GM12874 (cell line): ENCODE data around the gene TRDMT1.

Experiments
- TF ChIP-seq, protein P1 (sequence below): IDR thresholded peaks from 2 replicates; pipeline ENCODE4 v1.5.1; 2011; ENCODE audit warnings: low read depth, mild to moderate bottlenecking, control low read depth, low read length, moderate library complexity; ENCODE audit not compliant: insufficient read depth

The TRDMT1 gene

DNA sequence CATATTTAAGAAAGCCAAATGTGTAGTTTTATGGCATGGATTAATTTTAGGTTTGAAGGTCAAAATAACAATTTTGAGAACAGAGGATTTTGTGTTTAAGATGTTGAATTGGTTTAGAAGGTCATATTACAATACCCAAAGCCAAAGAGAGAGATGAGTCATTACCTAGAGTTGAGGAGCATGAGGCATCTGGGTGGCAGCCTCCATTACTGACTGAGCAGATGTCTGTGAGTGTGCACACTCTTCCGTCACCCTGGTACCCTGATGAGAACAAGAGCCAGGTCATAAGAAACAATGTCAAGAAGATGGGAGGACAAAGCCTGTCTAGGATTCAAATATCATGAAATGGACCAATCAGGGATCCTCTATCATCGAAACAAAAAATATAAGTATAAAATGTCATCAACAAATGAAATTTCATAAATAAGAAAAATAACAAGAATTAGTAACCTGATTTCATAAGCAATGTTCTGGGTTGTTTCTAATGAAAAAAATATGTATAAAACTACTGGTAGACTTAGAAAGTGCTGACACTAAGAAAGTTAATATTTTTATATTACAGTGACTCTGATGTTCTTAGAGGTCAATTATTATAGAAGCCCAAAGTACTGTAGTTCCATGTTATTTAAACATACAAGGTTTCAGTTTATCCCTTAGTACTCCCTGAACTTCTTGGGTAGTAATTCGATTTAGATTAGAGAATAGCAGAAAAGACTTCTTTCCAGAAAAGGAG is 91.8 kb downstream of the TRDMT1 start:
- TF ChIP-seq, protein P1, sequence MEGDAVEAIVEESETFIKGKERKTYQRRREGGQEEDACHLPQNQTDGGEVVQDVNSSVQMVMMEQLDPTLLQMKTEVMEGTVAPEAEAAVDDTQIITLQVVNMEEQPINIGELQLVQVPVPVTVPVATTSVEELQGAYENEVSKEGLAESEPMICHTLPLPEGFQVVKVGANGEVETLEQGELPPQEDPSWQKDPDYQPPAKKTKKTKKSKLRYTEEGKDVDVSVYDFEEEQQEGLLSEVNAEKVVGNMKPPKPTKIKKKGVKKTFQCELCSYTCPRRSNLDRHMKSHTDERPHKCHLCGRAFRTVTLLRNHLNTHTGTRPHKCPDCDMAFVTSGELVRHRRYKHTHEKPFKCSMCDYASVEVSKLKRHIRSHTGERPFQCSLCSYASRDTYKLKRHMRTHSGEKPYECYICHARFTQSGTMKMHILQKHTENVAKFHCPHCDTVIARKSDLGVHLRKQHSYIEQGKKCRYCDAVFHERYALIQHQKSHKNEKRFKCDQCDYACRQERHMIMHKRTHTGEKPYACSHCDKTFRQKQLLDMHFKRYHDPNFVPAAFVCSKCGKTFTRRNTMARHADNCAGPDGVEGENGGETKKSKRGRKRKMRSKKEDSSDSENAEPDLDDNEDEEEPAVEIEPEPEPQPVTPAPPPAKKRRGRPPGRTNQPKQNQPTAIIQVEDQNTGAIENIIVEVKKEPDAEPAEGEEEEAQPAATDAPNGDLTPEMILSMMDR: no peak

DNA sequence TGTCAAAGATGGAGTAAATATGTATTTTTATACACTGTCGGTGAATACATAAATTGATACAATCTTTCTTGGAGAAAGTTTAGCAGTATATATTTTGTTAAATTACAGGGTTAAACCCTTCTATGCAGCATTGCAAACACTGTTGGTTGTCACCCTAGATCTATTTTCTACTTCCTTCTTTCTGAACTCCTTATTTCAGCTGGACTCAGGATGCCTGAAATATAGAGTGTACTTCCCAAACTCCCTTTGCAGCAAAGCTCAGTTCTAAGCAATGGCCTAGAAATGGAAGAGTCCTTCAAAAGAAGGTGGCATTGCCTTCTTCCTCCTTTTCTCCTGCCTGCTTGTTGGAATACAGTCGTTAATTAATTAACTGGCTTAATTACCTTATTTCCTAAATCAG is 92.4 kb downstream of the TRDMT1 start:
- TF ChIP-seq, protein P1: no peak

DNA sequence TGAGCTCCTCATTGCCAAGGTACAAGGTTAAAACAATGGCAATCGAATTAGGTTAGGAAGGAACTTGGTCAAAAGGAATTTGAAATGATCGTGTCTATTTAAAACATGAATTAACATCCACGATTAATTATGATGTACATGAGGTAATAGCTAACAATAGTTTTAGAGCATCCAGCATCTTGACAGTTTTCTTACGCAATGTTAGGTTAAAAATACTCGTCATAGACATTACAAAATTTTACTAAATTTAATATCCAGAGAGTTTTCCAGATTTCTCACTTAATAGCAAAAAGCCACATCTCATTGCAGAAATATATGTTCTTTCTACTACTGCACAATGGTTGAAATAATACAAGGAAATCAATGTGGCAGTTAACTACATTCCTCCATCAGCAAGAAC is 94.5 kb downstream of the TRDMT1 start:
- TF ChIP-seq, protein P1: no peak

DNA sequence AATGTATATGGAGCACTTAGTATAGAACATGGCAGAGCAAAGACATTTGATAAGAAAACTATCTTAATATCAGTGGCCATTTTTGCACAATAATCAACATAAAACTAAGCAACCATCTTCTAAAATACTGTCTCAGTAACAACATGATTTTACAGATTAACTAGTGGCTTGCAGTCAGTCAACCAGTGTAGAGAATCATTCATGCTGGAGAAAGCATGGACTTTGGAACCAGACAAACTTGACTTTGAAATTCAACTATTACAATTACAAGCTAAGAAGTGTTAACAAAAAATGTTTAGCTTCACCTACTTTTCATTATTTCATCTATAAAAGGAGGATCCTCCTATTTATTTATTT is 99.6 kb downstream of the TRDMT1 start:
- TF ChIP-seq, protein P1: no peak

DNA sequence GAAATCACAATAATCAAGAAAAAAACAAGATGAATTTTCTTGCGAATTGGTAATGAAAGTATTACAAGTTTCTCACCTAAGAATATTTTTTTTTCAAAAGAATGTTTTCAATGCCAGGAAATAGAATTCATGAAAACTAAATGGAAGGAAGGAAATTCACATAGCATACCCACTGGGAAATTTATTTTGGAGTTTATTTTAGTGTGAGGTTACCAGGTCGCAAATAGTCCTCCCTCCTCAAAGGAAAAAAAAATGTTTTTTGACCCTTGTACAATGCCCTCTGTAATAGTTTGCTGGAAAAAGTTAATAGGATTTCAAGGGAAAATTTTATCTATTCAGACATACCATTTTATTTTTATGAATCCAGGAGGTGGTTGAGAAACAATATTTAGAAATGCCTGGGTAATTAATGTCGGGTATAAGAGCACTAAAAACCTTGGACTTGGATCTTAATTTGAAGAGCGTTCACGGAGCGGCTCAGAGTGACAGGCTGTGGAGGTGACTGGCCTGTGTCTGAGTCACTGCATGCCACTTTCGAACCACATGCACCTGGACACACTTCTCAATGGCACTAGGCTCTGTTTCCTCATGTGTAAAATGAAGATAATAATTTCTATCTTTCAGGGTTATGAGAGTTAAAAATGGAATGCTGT is 100.1 kb downstream of the TRDMT1 start:
- TF ChIP-seq, protein P1: no peak

DNA sequence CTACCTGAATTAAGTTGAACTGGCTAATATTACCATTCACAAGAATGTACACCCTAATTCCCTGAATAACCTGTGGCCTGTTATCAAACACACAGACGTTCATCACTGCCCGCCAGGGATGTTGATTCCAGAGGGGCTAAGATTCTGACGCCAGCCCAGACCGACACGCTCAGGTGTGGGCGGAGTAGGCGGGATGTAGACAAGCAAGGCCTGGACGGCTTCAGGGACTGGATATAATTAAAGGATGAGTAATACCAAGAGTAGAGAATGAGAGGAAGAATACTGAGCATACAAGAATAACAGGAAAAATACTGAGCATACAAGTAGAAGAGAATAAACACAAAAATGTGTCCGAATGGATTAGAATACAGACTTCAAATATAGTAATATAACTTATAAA is 100.9 kb downstream of the TRDMT1 start:
- TF ChIP-seq, protein P1: no peak

DNA sequence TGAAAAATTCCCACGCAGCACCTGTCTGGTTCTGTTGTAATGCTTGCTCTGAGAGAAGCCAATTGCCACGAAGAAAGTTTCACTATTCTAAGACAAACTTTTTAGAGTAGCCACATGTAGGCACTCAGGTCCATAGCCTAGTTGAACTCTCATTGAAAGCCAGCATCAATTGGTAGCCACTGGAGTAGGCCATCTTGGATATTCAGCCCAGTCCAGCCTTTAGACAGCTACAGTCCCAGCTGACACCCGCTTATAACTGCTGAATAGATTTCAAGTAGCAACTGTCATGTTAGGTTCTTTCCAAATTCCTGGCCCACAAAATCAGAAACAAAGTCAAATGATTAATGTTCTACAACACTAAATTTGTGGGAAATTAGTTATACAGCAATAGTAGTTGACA is 103.5 kb downstream of the TRDMT1 start:
- TF ChIP-seq, protein P1: no peak
